Effector memory CD8-positive, alpha-beta T cell (primary cell): Measurements from ENCODE around the gene EPHB1.

Source experiments
- ATAC-seq: fragments of 150-1000 bp; cut with Tn5 transposase; replicated peaks from 2 replicates; pipeline ENCODE4 v1.10.0; 2021; ENCODE audit warnings: mild to moderate bottlenecking, moderate library complexity
- DNase-seq, 3 experiments: peaks; one replicate each; pipeline ENCODE4 v3.0.0; 2021
- H3K27ac Mint-ChIP-seq, 2 donors: one replicate each; pipeline ENCODE4 v1.8.0; 2022; ENCODE audit warnings: mild to moderate bottlenecking in 2 of 2, mixed read lengths in 2 of 2, moderate library complexity in 2 of 2
- H3K27me3 Mint-ChIP-seq, 2 donors: one replicate each; pipeline ENCODE4 v1.8.0; 2022; ENCODE audit warnings: mixed read lengths in 2 of 2
- H3K36me3 Mint-ChIP-seq: one replicate; pipeline ENCODE4 v1.8.0; 2022; ENCODE audit warnings: mild to moderate bottlenecking, moderate library complexity, mixed read lengths; ENCODE audit not compliant: insufficient read depth
- H3K4me1 Mint-ChIP-seq, 2 donors: one replicate each; pipeline ENCODE4 v1.8.0; 2022; ENCODE audit warnings: low read depth in 2 of 2, mixed read lengths in 2 of 2
- H3K4me3 Mint-ChIP-seq, 2 donors: one replicate each; pipeline ENCODE4 v1.8.0; 2022; ENCODE audit warnings: mild to moderate bottlenecking in 2 of 2, mixed read lengths in 2 of 2, moderate library complexity in 2 of 2
- H3K9me3 Mint-ChIP-seq, 2 donors: one replicate each; pipeline ENCODE4 v1.8.0; 2022; ENCODE audit warnings: mixed read lengths in 2 of 2

EPHB1 gene

DNA sequence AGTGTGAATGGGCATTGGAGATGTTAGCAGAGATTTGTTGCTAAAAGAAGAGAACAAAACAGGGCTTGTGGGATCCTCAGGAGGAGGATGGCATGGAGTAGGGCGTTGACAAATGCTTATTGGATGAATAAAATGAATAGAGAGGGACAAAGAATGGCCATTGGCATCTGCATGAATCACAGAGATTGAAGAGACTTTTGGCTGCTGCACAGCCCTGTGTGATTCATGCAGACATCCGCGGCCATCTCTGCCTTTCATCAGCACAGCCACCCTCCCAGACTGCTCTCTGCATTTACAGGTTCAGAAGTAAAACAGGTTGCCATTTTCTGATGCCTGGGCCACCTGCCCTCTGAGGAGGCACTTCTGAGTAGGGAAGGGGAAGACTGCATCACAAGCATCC is 397.9 kb downstream of the EPHB1 start:
- Mint-ChIP-seq H3K4me3 (no peak overlapping the region), H3K27me3 (no peaks in the 10 kb centered on the region), H3K4me1 (no peaks in the 10 kb centered on the region), H3K9me3 (peaks cover 7 to 9% of the 10 kb centered on the region in 2 donors), H3K36me3 (no peaks in the 10 kb centered on the region), H3K27ac (no peak overlapping the region)
- ATAC-seq (no peak), DNase-seq (no peak)

GRCh38 chr3:135197246-135197645 is 402.2 kb downstream of the EPHB1 start:
- Mint-ChIP-seq H3K27me3 (no peaks in the 10 kb centered on the region), H3K36me3 (no peaks in the 10 kb centered on the region), H3K9me3 (peaks cover 5 to 14% of the 10 kb centered on the region in 2 donors), H3K4me1 (no peaks in the 10 kb centered on the region), H3K27ac (no peak overlapping the region), H3K4me3 (no peak overlapping the region)
- ATAC-seq (no peak), DNase-seq (no peak)

GRCh38 chr3:135197856-135198255 is 402.8 kb downstream of the EPHB1 start:
- H3K4me3 Mint-ChIP-seq = no peak overlapping the region
- H3K4me1 Mint-ChIP-seq = no peaks in the 10 kb centered on the region
- H3K27me3 Mint-ChIP-seq = no peaks in the 10 kb centered on the region
- peaks cover 0 to 14% of the 10 kb centered on the region in 2 donors for H3K9me3 Mint-ChIP-seq
- no peak for DNase-seq
- H3K27ac Mint-ChIP-seq = no peak overlapping the region
- ATAC-seq = no peak
- no peaks in the 10 kb centered on the region for H3K36me3 Mint-ChIP-seq

DNA sequence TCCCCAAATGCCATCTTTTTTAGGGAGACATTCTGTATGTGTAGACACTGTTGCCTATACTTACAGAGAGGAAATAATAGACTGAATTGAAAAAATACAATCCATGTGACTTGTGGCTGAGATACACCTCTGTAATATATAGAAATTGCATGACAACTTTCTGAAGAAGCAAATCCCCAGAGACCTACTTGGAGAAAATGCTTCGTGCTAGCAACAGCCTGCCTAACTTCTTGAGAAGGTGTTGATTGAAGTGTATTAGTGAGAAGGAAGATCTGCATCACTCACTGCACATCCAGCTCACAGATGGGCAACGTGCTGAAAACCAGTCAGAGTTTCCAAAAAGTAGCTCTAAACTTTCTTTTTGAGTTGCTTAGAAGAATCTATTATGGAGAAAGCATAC is 404.1 kb downstream of the EPHB1 start:
- no peak for DNase-seq
- ATAC-seq = no peak
- no peaks in the 10 kb centered on the region for H3K27me3 Mint-ChIP-seq

DNA sequence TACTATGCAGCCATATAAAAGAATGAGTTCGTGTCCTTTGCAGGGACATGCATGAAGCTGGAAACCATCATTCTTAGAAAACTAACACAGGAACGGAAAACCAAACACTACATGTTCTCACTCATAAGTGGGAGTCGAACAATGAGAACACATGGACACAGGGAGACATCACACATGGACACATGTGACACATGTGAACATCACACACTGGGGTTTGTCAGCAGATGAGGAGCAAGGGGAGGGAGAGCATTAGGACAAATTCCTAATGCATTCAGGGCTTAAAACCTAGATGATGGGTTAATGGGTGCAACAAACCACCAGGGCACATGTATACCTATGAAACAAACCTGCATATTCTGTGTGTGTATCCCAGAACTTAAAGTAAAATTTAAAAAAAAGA is 408.0 kb downstream of the EPHB1 start:
- Mint-ChIP-seq H3K36me3 (no peaks in the 10 kb centered on the region), H3K9me3 (peaks cover 0 to 14% of the 10 kb centered on the region in 2 donors), H3K27me3 (no peaks in the 10 kb centered on the region), H3K4me1 (no peaks in the 10 kb centered on the region), H3K27ac (no peak overlapping the region), H3K4me3 (no peak overlapping the region)
- ATAC-seq (no peak), DNase-seq (no peak)

More for the DNA sequence above, 404.1 kb downstream of the EPHB1 start:
- H3K4me3 Mint-ChIP-seq = no peak overlapping the region
- no peaks in the 10 kb centered on the region for H3K36me3 Mint-ChIP-seq
- no peaks in the 10 kb centered on the region for H3K4me1 Mint-ChIP-seq
- no peak overlapping the region for H3K27ac Mint-ChIP-seq
- H3K9me3 Mint-ChIP-seq = peaks cover 0 to 15% of the 10 kb centered on the region in 2 donors

GRCh38 chr3:135213213-135213612 is 418.2 kb downstream of the EPHB1 start:
- Mint-ChIP-seq H3K4me3 (no peak overlapping the region), H3K9me3 (peaks cover 7 to 14% of the 10 kb centered on the region in 2 donors), H3K27ac (no peak overlapping the region), H3K4me1 (no peaks in the 10 kb centered on the region), H3K27me3 (peaks cover 8 to 11% of the 10 kb centered on the region in 2 donors), H3K36me3 (no peaks in the 10 kb centered on the region)
- DNase-seq = no peak
- ATAC-seq = no peak

DNA sequence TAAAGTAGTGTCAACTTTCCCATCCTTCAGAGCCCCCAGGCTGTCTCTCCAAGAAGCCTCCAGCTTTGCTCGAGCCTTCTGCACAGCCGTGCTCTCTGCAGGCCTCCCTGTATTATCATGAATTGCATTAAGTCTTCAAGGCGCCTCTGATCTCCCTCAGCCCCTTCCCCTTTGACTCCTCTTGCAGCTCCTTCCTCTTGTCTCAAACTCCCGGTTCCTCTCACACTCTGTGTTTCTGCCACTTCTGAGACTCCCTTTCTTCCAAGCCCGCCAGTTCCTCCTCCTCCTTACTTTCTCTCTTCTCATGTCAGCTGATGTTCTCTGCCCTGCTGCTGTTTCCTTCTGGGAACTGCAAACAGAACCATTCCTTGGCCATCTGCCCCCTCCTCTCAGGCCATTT is 418.8 kb downstream of the EPHB1 start:
- no peaks in the 10 kb centered on the region for H3K36me3 Mint-ChIP-seq
- H3K4me1 Mint-ChIP-seq = no peaks in the 10 kb centered on the region
- DNase-seq (no peak), ATAC-seq (no peak)
- peaks cover 8 to 11% of the 10 kb centered on the region in 2 donors for H3K27me3 Mint-ChIP-seq
- H3K4me3 Mint-ChIP-seq = no peak overlapping the region
- peaks cover 7 to 16% of the 10 kb centered on the region in 2 donors for H3K9me3 Mint-ChIP-seq
- no peak overlapping the region for H3K27ac Mint-ChIP-seq

GRCh38 chr3:135214400-135214799 is 419.3 kb downstream of the EPHB1 start:
- peaks cover 7 to 22% of the 10 kb centered on the region in 2 donors for H3K9me3 Mint-ChIP-seq
- no peaks in the 10 kb centered on the region for H3K36me3 Mint-ChIP-seq
- ATAC-seq (no peak), DNase-seq (no peak)
- H3K27ac Mint-ChIP-seq = no peak overlapping the region
- H3K4me3 Mint-ChIP-seq = no peak overlapping the region
- H3K4me1 Mint-ChIP-seq = no peaks in the 10 kb centered on the region
- H3K27me3 Mint-ChIP-seq = peaks cover 8 to 11% of the 10 kb centered on the region in 2 donors

GRCh38 chr3:135215516-135215915 is 420.5 kb downstream of the EPHB1 start:
- H3K27me3 Mint-ChIP-seq = peaks cover 8 to 11% of the 10 kb centered on the region in 2 donors
- no peak for DNase-seq
- no peak overlapping the region for H3K4me3 Mint-ChIP-seq
- no peaks in the 10 kb centered on the region for H3K4me1 Mint-ChIP-seq
- no peak for ATAC-seq
- no peak overlapping the region for H3K27ac Mint-ChIP-seq
- no peaks in the 10 kb centered on the region for H3K36me3 Mint-ChIP-seq
- H3K9me3 Mint-ChIP-seq = peaks cover 7 to 22% of the 10 kb centered on the region in 2 donors

- DNase-seq (no peak), ATAC-seq (no peak)
- no peak overlapping the region for H3K4me3 Mint-ChIP-seq
- no peaks in the 10 kb centered on the region for H3K36me3 Mint-ChIP-seq
- no peak overlapping the region for H3K27ac Mint-ChIP-seq
- H3K9me3 Mint-ChIP-seq = peaks cover 9 to 22% of the 10 kb centered on the region in 2 donors
- no peaks in the 10 kb centered on the region for H3K4me1 Mint-ChIP-seq
- H3K27me3 Mint-ChIP-seq = peaks cover 8 to 11% of the 10 kb centered on the region in 2 donors
Observed at GRCh38 chr3:135216659-135217058, 421.6 kb downstream of the EPHB1 start.

GRCh38 chr3:135217730-135218129 is 422.7 kb downstream of the EPHB1 start:
- Mint-ChIP-seq H3K27me3 (peaks cover 8 to 11% of the 10 kb centered on the region in 2 donors), H3K36me3 (no peaks in the 10 kb centered on the region), H3K4me1 (no peaks in the 10 kb centered on the region), H3K27ac (no peak overlapping the region), H3K9me3 (peaks cover 9 to 22% of the 10 kb centered on the region in 2 donors), H3K4me3 (no peak overlapping the region)
- DNase-seq (no peak), ATAC-seq (no peak)

DNA sequence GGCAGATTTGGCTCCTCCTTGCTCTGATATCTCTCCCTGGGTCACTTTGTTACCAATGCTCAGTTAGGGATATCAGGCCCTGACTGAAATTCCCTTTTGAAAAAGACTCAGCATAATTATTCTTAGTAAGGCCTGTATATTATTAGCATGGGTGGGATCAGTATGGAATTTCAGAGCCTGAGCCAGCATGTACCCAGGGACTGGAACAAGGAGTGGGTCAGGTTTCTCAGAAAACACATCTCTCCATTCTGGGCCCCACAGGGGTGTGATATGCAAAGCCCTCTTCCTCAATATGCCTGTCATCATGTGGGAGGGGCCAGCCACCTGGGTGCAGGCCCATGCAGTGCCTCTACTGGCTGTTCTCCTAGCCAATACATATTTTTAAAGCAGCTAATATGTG is 423.2 kb downstream of the EPHB1 start:
- ATAC-seq (no peak), DNase-seq (no peak)
- no peak overlapping the region for H3K4me3 Mint-ChIP-seq
- peaks cover 8 to 11% of the 10 kb centered on the region in 2 donors for H3K27me3 Mint-ChIP-seq
- H3K4me1 Mint-ChIP-seq = no peaks in the 10 kb centered on the region
- H3K9me3 Mint-ChIP-seq = peaks cover 9 to 22% of the 10 kb centered on the region in 2 donors
- no peak overlapping the region for H3K27ac Mint-ChIP-seq
- H3K36me3 Mint-ChIP-seq = no peaks in the 10 kb centered on the region

DNA sequence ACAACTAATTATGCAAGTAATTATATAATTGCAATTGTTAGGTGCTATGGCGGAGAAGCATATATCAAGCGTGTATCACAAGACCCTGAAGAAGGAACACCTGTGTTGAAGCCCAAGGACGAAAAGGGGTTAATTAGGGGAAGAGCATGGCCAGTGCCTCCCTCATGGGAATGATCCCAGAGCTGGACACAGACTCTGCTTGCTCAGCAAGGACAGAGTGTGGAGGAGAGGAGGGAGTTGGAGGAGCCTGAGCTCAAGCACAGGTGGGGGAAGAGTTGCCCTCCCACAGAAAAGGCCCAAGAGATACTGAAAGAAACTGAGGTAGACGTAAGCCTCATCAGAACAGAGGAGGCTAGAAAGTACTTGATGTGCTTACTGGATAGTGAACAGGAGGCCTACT is 423.7 kb downstream of the EPHB1 start:
- H3K27me3 Mint-ChIP-seq = peaks cover 8 to 10% of the 10 kb centered on the region in 2 donors
- DNase-seq (no peak), ATAC-seq (no peak)
- no peaks in the 10 kb centered on the region for H3K4me1 Mint-ChIP-seq
- peaks cover 9 to 18% of the 10 kb centered on the region in 2 donors for H3K9me3 Mint-ChIP-seq
- no peak overlapping the region for H3K4me3 Mint-ChIP-seq
- H3K27ac Mint-ChIP-seq = no peak overlapping the region
- no peaks in the 10 kb centered on the region for H3K36me3 Mint-ChIP-seq

GRCh38 chr3:135224815-135225362 is 429.8 kb downstream of the EPHB1 start:
- peaks cover 0 to 5% of the 10 kb centered on the region in 2 donors for H3K9me3 Mint-ChIP-seq
- DNase-seq = no peak

More at GRCh38 chr3:135224815-135225362, 429.8 kb downstream of the EPHB1 start:
- Mint-ChIP-seq H3K27ac (no peak overlapping the region), H3K36me3 (no peaks in the 10 kb centered on the region), H3K4me3 (no peak overlapping the region), H3K27me3 (peaks cover 0 to 7% of the 10 kb centered on the region in 2 donors), H3K4me1 (peaks cover 0 to 2% of the 10 kb centered on the region in 2 donors)
- ATAC-seq = no peak
